HL-60/S4 treated with phorbol 12-myristate 13-acetate at 8.2 ng/mL for 4 days and 3 days (cell line): ENCODE measurements around the gene SORCS1.

ENCODE experiments used
- in situ Hi-C: fragments of 300-500 bp; cut with MboI; formaldehyde crosslinking; loops from 2 replicates; pipeline ENCODE4 v1.15.0; 2022; ENCODE audit warnings: low sequenced_read_pairs

Gene SORCS1

GRCh38 chr10:107104026-107104652 is 60.4 kb downstream of the SORCS1 start:
- in situ Hi-C loops, result no loop called here

GRCh38 chr10:107103174-107104025 is 61.1 kb downstream of the SORCS1 start:
- in situ Hi-C loops, result no loop called here

DNA sequence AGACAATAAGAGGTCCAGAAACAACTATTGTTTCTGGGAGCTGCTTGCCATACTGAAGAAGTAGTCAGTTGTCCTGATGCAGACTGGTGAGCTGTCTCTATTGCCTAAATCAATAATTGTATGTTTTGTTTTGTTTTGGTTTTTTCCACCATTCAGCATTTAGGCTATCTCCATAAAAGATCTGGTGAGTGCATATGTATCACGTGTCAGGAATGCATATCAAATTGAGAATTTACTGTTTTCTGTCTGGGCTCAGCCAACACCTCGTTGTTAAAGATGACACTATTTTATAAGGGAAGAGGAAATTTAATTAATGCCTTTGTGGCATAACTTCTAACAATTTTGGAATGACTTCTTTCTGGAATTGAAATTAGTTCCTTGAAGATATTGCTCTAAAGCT is 66.2 kb downstream of the SORCS1 start:
- in situ Hi-C loops, result no loop called here

DNA sequence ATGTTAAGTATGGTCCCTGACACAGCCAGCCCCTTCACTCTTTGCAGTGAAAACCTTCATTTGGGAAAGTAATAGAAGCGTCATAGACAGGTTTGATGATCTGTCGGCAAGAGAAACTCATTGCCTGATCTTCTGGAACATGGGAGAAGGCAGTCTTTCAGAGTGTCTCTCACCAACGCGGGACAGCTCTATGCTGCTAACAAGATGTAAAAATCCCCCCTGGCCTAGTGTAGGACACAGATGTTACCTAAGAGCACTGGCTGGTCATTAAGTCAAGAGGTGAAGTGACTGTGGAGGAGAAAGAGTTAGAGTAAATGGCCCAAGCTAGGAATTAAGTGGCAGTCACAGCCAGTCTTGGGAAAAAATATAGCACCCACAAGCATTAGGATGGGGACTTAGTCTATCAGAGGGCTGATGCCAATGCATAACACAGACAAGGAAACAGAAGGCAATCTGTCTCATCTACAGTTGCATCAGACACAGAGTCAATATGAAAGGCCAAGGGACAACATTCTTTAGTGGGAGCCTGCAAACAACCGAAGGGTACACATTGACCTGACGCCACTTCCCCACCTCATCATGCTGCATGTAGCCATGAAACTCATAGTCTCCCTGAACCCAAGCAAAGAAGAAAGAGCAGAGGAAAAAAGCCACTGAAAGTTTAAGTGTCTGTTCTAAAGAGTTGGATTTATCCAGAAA is 69.5 kb downstream of the SORCS1 start:
- in situ Hi-C loops, result no loop called here

DNA sequence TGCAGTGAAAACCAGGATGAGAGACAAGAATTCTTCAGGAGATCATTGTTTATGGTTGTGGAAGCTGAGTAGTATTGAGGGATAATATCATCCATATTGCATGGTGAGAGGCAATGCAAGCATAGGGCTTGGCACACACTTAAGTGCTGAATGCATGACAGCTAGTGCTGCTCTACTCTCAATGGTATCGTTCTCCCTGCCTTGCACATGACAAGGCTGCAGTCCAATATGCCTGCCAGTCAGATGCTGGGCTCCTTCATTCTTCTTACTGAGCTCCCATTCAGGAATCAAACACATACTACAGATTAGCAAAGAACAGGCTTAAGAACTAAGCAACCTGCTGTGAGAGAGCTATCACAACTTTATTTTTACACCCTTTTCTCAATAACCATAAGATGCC is 72.2 kb downstream of the SORCS1 start:
- in situ Hi-C loops, result no loop called here

- in situ Hi-C loops, result no loop called here
Observed at GRCh38 chr10:107091126-107091525, 73.4 kb downstream of the SORCS1 start.

DNA sequence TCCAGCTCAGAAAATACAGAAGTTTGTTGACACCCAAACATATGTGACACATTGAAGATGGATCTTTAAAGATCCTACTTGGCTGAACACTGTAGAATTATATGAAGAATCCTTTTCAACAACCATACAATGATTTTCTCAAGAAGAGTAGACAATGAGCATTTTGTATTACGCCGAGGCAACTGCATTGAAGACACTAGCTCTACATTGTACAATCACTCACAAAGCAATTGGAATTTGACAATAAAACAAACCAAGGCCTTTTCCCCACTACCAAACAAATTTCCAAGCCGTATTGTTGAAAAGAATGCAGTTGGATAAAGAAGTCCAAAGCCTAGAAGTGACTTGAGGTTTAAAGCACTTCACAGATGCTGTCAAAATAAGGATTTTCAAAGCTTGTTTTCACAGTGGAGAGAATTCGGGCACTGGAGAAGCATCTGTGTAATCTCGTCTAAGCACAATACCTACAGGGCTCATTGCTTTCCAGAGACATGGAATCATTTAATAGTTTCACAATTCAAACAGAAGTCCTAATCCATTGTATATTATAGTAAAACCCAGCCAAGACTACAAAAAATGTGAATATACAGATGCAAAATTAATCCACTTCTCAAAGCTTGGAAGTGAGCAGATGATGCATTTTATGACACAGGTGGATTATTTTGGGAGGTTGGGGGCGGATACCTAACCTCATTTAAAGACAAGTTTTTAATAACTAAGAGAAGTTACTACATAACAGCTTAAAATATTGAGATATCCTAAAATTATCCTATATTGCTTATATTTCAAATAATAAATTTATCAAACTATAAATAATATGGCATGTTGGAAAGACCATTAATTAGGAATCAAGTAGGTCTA is 78.6 kb downstream of the SORCS1 start:
- in situ Hi-C loops, result no loop called here

DNA sequence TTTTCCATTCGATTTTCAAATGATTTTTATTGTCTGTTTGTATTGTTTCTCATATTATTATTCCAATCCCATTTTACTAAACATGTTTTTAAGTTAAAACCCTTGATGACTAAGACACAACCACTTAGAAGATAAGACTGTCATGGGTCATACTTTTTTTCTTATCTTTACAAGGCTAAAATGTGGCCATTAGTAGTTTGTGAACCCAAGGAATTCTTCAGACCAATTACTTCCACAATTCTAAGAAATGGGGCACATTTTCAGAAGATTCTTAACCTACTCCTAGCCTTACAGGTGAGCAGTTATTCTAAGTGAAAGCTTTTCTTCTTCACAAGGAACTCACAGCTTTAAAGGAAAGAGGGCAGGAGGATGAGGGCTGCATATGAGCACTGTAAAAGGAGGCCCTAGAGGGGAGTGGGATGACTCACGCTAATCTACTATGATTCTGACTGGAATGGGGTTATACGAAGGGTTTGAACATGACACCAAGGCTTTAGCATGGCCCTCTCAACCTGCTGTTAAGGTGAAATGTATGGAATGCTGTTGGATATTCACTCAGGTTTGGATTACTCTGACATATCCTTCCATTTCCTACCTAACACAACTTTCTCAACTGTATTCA is 81.0 kb downstream of the SORCS1 start:
- in situ Hi-C loops, result no loop called here

GRCh38 chr10:107081644-107082043 is 82.9 kb downstream of the SORCS1 start:
- in situ Hi-C loops, result no loop called here

GRCh38 chr10:107075117-107075516 is 89.4 kb downstream of the SORCS1 start:
- in situ Hi-C loops, result no loop called here

GRCh38 chr10:107072786-107073185 is 91.7 kb downstream of the SORCS1 start:
- in situ Hi-C loops, result no loop called here

DNA sequence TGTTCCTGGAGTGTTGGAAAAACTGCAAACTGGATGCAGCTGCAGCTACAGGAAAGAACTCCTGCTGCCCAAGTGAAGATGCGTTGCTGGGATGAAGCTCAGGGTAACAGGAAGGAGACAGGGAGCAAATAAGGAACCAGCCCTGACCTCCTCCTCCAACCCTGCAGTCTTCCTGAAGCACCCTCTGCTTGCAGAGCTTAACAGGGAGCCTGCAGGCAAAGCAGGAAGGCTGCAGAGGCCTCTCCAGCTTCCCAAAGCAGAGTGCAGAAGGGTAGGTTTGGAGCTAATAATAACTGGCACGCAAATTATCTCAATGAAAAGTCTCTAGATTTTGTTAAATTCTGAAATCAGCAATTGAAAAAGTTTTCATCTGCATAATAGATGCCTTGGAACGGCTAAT is 92.5 kb downstream of the SORCS1 start:
- in situ Hi-C loops, result no loop called here

GRCh38 chr10:107071301-107071700 is 93.2 kb downstream of the SORCS1 start:
- in situ Hi-C loops, result no loop called here

DNA sequence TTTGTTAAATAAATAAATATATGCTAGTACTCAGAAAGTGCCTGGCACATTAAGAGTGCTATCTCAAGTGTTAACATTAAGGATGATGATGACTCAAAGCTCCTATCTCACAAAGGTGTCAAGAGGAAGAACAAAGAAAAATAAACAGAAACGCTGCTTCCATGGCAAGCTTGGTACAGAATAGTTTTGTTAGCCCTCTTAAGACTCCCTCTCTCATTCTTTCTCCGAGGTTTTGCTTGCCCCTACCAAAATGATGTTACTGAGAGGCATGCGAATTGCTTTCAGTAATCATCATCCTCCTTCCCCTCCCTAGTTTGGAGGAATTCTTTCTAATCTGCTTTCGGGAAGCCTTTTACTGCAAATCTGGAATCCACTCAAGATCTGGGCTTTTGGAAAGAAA is 96.7 kb downstream of the SORCS1 start:
- in situ Hi-C loops, result no loop called here

- in situ Hi-C loops, result no loop called here
Observed at GRCh38 chr10:107064075-107064474, 100.4 kb downstream of the SORCS1 start.

- in situ Hi-C loops, result no loop called here
Observed at GRCh38 chr10:107059872-107060271, 104.6 kb downstream of the SORCS1 start.

GRCh38 chr10:107059068-107059804 is 105.3 kb downstream of the SORCS1 start:
- in situ Hi-C loops, result no loop called here

- in situ Hi-C loops, result no loop called here
Observed at GRCh38 chr10:107058331-107058730, 106.2 kb downstream of the SORCS1 start.

DNA sequence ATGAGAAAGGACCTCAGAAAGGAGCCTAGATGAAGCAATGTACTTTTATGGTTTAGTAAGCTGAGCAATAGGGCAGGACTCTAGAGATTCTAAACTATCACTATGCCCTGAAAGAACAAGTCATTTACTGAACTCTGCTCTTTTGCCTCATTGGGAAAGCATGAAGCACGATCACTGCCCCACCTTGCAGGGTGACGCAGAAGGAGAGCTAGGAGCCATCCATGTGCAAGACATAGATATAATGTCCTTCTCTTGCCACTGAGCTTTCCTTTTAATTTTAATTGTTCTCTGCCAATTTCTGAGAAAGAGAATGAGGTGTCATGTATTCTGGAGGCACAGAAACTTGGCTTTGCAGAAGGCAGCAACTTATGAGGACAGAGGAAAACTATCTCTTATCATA is 108.3 kb downstream of the SORCS1 start:
- in situ Hi-C loops, result no loop called here
